GM23338 (cell line): ENCODE data around the gene RAMAC. TPM values are rescaled to one million over a fixed set of nuclear protein-coding genes. Genes with fewer than 3 reads are reported as not detected.

ENCODE experiments used
- ATAC-seq: fragments of 200-7000 bp; cut with Tn5 transposase; 3 replicates; pipeline ENCODE4 v1.9.1; 2020
- DNase-seq: peaks from one replicate; pipeline ENCODE4 v3.0.0-alpha.2; 2015; ENCODE audit warnings: low spot score
- H2AFZ ChIP-seq: fragments of 200-600 bp; sonication (generic); 2 replicates; pipeline ENCODE4 v1.8.0; 2016; ENCODE audit warnings: antibody characterized with exemption, mild to moderate bottlenecking, moderate library complexity
- H3F3A ChIP-seq: fragments of 200-600 bp; sonication (generic); replicated peaks from 2 replicates; pipeline ENCODE4 v1.8.0; 2017; ENCODE audit warnings: antibody characterized with exemption, mixed run types, low read depth
- H3K27ac ChIP-seq: fragments of 200-600 bp; sonication (generic); 2 replicates; pipeline ENCODE4 v1.6.1; 2016; ENCODE audit warnings: low read depth
- H3K27me3 ChIP-seq: fragments of 200-600 bp; sonication (generic); 2 replicates; pipeline ENCODE4 v1.8.0; 2016; ENCODE audit warnings: mild to moderate bottlenecking, mixed run types, moderate library complexity; ENCODE audit not compliant: insufficient read depth
- H3K36me3 ChIP-seq: fragments of 200-600 bp; sonication (generic); 2 replicates; pipeline ENCODE4 v1.8.0; 2016; ENCODE audit warnings: mild to moderate bottlenecking; ENCODE audit not compliant: insufficient read depth
- H3K4me1 ChIP-seq: fragments of 200-600 bp; sonication (generic); 2 replicates; pipeline ENCODE4 v1.8.0; 2016; ENCODE audit warnings: mild to moderate bottlenecking, moderate library complexity; ENCODE audit not compliant: insufficient read depth
- H3K4me2 ChIP-seq: fragments of 200-600 bp; sonication (generic); 2 replicates; pipeline ENCODE4 v1.7.1; 2017; ENCODE audit warnings: mixed run types
- H3K4me3 ChIP-seq: fragments of 200-600 bp; sonication (generic); 2 replicates; pipeline ENCODE4 v1.6.1; 2016; ENCODE audit warnings: mixed run types
- H3K79me2 ChIP-seq: fragments of 200-600 bp; sonication (generic); replicated peaks from 2 replicates; pipeline ENCODE4 v1.8.0; 2017; ENCODE audit warnings: mild to moderate bottlenecking; ENCODE audit not compliant: insufficient read depth
- H3K9me2 ChIP-seq: fragments of 200-600 bp; sonication (generic); 2 replicates; pipeline ENCODE4 v1.8.0; 2017; ENCODE audit not compliant: insufficient read depth
- H4K20me1 ChIP-seq: fragments of 200-600 bp; sonication (generic); replicated peaks from 2 replicates; pipeline ENCODE4 v1.8.0; 2017; ENCODE audit warnings: mild to moderate bottlenecking; ENCODE audit not compliant: insufficient read depth
- H3K27ac Mint-ChIP-seq: 2 replicates; pipeline ENCODE4 v1.8.0; 2020; ENCODE audit warnings: inconsistent platforms, mild to moderate bottlenecking, moderate library complexity, mixed read lengths
- H3K27me3 Mint-ChIP-seq: 3 replicates; pipeline ENCODE4 v1.8.0; 2022; ENCODE audit warnings: low read depth, mild to moderate bottlenecking, moderate library complexity, mixed read lengths, inconsistent platforms; ENCODE audit not compliant: insufficient read depth, poor library complexity
- H3K36me3 Mint-ChIP-seq: 3 replicates; pipeline ENCODE4 v1.8.0; 2021; ENCODE audit warnings: low read depth, mild to moderate bottlenecking, inconsistent platforms, moderate library complexity, mixed read lengths
- H3K4me1 Mint-ChIP-seq: 3 replicates; pipeline ENCODE4 v1.8.0; 2020; ENCODE audit warnings: mild to moderate bottlenecking, inconsistent platforms, mixed read lengths
- H3K4me3 Mint-ChIP-seq: 3 replicates; pipeline ENCODE4 v1.8.0; 2021; ENCODE audit warnings: moderate library complexity, mild to moderate bottlenecking, inconsistent platforms, mixed read lengths
- H3K9me3 Mint-ChIP-seq: 3 replicates; pipeline ENCODE4 v1.8.0; 2020; ENCODE audit warnings: moderate library complexity, mild to moderate bottlenecking, inconsistent platforms, mixed read lengths
- CREB1 ChIP-seq: fragments of 250-450 bp; sonication (Bioruptor Pico); IDR thresholded peaks from 2 replicates; pipeline ENCODE4 v1.5.0; 2020; ENCODE audit warnings: low read depth, mild to moderate bottlenecking, moderate library complexity
- CTCF ChIP-seq, 2 experiments: fragments of 200-600 bp in 1 of 2; sonication (generic) in 1 of 2; conservative IDR thresholded peaks; 2 replicates each; pipeline versions ENCODE4 v1.5.1 to v1.6.1; 2016 to 2017; ENCODE audit warnings: antibody characterized with exemption in 2 of 2, low read depth in 2 of 2, mild to moderate bottlenecking in 2 of 2, moderate library complexity in 1 of 2
- ETS1 ChIP-seq: IDR thresholded peaks from 2 replicates; pipeline ENCODE4 v1.6.1; 2016; ENCODE audit warnings: antibody characterized with exemption
- EZH2 ChIP-seq: fragments of 200-600 bp; sonication (generic); IDR thresholded peaks from one replicate; pipeline ENCODE4 v1.8.0; 2017; ENCODE audit warnings: antibody characterized with exemption, mild to moderate bottlenecking, low read depth; ENCODE audit not compliant: unreplicated experiment
- JUNB ChIP-seq: IDR thresholded peaks from one replicate; pipeline ENCODE4 v1.6.1; 2016; ENCODE audit warnings: antibody characterized with exemption; ENCODE audit not compliant: unreplicated experiment
- NANOG ChIP-seq: IDR thresholded peaks from 2 replicates; pipeline ENCODE4 v1.6.1; 2016; ENCODE audit warnings: antibody characterized with exemption, borderline replicate concordance
- REST ChIP-seq: IDR thresholded peaks from one replicate; pipeline ENCODE4 v1.6.1; 2018; ENCODE audit warnings: antibody characterized with exemption; ENCODE audit not compliant: unreplicated experiment
- STAT1 ChIP-seq: IDR thresholded peaks from one replicate; pipeline ENCODE4 v1.6.1; 2016; ENCODE audit warnings: antibody characterized with exemption; ENCODE audit not compliant: unreplicated experiment
- ZNF331 ChIP-seq: fragments of 250-450 bp; sonication (Bioruptor Pico); IDR thresholded peaks from 2 replicates; pipeline ENCODE4 v1.5.0; 2020; ENCODE audit warnings: low read depth, mild to moderate bottlenecking, moderate library complexity
- ZNF462 ChIP-seq: fragments of 250-450 bp; sonication (Bioruptor Pico); IDR thresholded peaks from 2 replicates; pipeline ENCODE4 v1.5.0; 2020; ENCODE audit warnings: mild to moderate bottlenecking, moderate library complexity
- polyA plus RNA-seq: library from polyadenylated mRNA; unstranded; fragments of >200 nt; fragmentation: Nextera tagmentation; extraction: Ambion mirVana; gene quantifications from 2 replicates; pipeline ENCODE4 v1.2.1, GENCODE V29; 2016
- total RNA-seq: library from RNA; depleted of rRNA; stranded (reverse); fragments of >200 nt; shearing (Covaris generic); gene quantifications from 2 replicates; pipeline ENCODE4 v1.2.3, GENCODE V29; 2014

The RAMAC gene
- total and polyA plus RNA-seq, 2 experiments from 2014 or later: 27.4 to 58.6 TPM

GRCh38 chr15:82958638-82959037 lies 27.4 kb upstream of the RAMAC start:
- H3K27ac ChIP-seq: no peak overlapping the region
- DNase-seq: no peak
- no peaks in the 10 kb centered on the region for H3K9me2 ChIP-seq
- H3F3A ChIP-seq: no peaks in the 10 kb centered on the region
- peaks cover 10% of the 10 kb centered on the region for H3K4me1 Mint-ChIP-seq
- no peak overlapping the region for H3K4me2 ChIP-seq
- no peak overlapping the region; the same call in 1 of the 2 replicates for H3K27ac Mint-ChIP-seq
- no peak for ATAC-seq
- H3K36me3 Mint-ChIP-seq: no peaks in the 10 kb centered on the region
- H2AFZ ChIP-seq: no peak overlapping the region
- H3K9me3 Mint-ChIP-seq: no peaks in the 10 kb centered on the region
- peaks cover 5% of the 10 kb centered on the region for H3K4me1 ChIP-seq
- no peak overlapping the region for H3K4me3 ChIP-seq
- TF ChIP-seq EZH2: no peak
- TF ChIP-seq ZNF462 (CRISPR knock-in tag): no peak
- TF ChIP-seq CREB1 (CRISPR knock-in tag): no peak
- TF ChIP-seq ZNF331 (CRISPR knock-in tag): no peak
- no peak for TF ChIP-seq CTCF (conservative IDR thresholded peaks at IDR 0.05; ENCODE audit: low read depth in 2 of 2)
- TF ChIP-seq STAT1: no peak
- no peak for TF ChIP-seq NANOG
- TF ChIP-seq JUNB: no peak
- TF ChIP-seq REST: no peak
- no peak for TF ChIP-seq ETS1
- H3K79me2 ChIP-seq: no peaks in the 10 kb centered on the region
- H3K36me3 ChIP-seq: no peaks in the 10 kb centered on the region
- peaks cover 6% of the 10 kb centered on the region for H3K27me3 Mint-ChIP-seq
- H4K20me1 ChIP-seq: no peaks in the 10 kb centered on the region
- peaks cover under 1% of the 10 kb centered on the region; the same call in 1 of the 2 replicates for H3K27me3 ChIP-seq
- no peak overlapping the region for H3K4me3 Mint-ChIP-seq
